Mesendoderm (in vitro differentiated cells): ENCODE results near the gene C17orf114.
A peak's percentile ranks its signal among the peaks of the same experiment; 100 is the strongest.

ENCODE experiments used
- DNase-seq: peaks from one replicate; pipeline ENCODE4 v3.0.0; 2013
- H2AK5ac ChIP-seq: 2 replicates; pipeline ENCODE4 v1.6.1; 2013; ENCODE audit warnings: low read length, inconsistent platforms
- H2BK120ac ChIP-seq: 2 replicates; pipeline ENCODE4 v1.6.1; 2013; ENCODE audit warnings: low read depth, mild to moderate bottlenecking, low read length, moderate library complexity, mixed read lengths
- H2BK15ac ChIP-seq: replicated peaks from 2 replicates; pipeline ENCODE4 v1.6.1; 2013; ENCODE audit warnings: low read depth, mild to moderate bottlenecking, moderate library complexity
- H2BK5ac ChIP-seq: 2 replicates; pipeline ENCODE4 v1.6.1; 2013; ENCODE audit warnings: low read length, inconsistent platforms
- H3K18ac ChIP-seq: 2 replicates; pipeline ENCODE4 v1.6.1; 2013; ENCODE audit warnings: mild to moderate bottlenecking, low read length, mixed read lengths
- H3K23ac ChIP-seq: one replicate; pipeline ENCODE4 v1.6.1; 2013; ENCODE audit warnings: low read length
- H3K27ac ChIP-seq: 2 replicates; pipeline ENCODE4 v1.5.1; 2013; ENCODE audit warnings: low read depth, mild to moderate bottlenecking, inconsistent platforms, low read length, moderate library complexity
- H3K27me3 ChIP-seq: 2 replicates; pipeline ENCODE4 v1.6.1; 2013; ENCODE audit warnings: low read length, control low read depth, mild to moderate bottlenecking, inconsistent platforms; ENCODE audit not compliant: insufficient read depth, poor library complexity
- H3K36me3 ChIP-seq: 2 replicates; pipeline ENCODE4 v1.6.1; 2013; ENCODE audit warnings: low read length, inconsistent platforms; ENCODE audit not compliant: control insufficient read depth, insufficient read depth
- H3K4ac ChIP-seq: one replicate; pipeline ENCODE4 v1.6.1; 2013; ENCODE audit warnings: low read depth, mild to moderate bottlenecking, low read length, moderate library complexity
- H3K4me1 ChIP-seq: 2 replicates; pipeline ENCODE4 v1.6.1; 2013; ENCODE audit warnings: low read depth, low read length, inconsistent platforms; ENCODE audit not compliant: control insufficient read depth
- H3K4me2 ChIP-seq: 2 replicates; pipeline ENCODE4 v1.6.1; 2013; ENCODE audit warnings: low read length
- H3K4me3 ChIP-seq: 2 replicates; pipeline ENCODE4 v1.5.1; 2013; ENCODE audit warnings: mild to moderate bottlenecking, low read length
- H3K56ac ChIP-seq: one replicate; pipeline ENCODE4 v1.6.1; 2013; ENCODE audit warnings: low read length
- H3K79me1 ChIP-seq: 2 replicates; pipeline ENCODE4 v1.6.1; 2013; ENCODE audit warnings: low read length, inconsistent platforms
- H3K79me2 ChIP-seq: 2 replicates; pipeline ENCODE4 v1.6.1; 2013; ENCODE audit warnings: mild to moderate bottlenecking, low read length; ENCODE audit not compliant: control insufficient read depth, insufficient read depth
- H3K9ac ChIP-seq: 2 replicates; pipeline ENCODE4 v1.6.1; 2013; ENCODE audit warnings: low read length, inconsistent platforms
- H4K5ac ChIP-seq: one replicate; pipeline ENCODE4 v1.6.1; 2013; ENCODE audit warnings: low read length
- H4K8ac ChIP-seq: one replicate; pipeline ENCODE4 v1.6.1; 2013; ENCODE audit warnings: low read depth, mild to moderate bottlenecking, control low read depth, low read length, moderate library complexity
- WGBS: extraction: QIAGEN DNeasy Blood & Tissue Kit; methylation state at CpG from one replicate; pipeline ENCODE4 v1.1.7; 2013; ENCODE audit warnings: low lambda C conversion rate, missing lambda C conversion rate; ENCODE audit not compliant: insufficient coverage; ENCODE audit errors: extremely low coverage; 5-methylcytosine and 5-hydroxymethylcytosine counted together

The C17orf114 gene

DNA sequence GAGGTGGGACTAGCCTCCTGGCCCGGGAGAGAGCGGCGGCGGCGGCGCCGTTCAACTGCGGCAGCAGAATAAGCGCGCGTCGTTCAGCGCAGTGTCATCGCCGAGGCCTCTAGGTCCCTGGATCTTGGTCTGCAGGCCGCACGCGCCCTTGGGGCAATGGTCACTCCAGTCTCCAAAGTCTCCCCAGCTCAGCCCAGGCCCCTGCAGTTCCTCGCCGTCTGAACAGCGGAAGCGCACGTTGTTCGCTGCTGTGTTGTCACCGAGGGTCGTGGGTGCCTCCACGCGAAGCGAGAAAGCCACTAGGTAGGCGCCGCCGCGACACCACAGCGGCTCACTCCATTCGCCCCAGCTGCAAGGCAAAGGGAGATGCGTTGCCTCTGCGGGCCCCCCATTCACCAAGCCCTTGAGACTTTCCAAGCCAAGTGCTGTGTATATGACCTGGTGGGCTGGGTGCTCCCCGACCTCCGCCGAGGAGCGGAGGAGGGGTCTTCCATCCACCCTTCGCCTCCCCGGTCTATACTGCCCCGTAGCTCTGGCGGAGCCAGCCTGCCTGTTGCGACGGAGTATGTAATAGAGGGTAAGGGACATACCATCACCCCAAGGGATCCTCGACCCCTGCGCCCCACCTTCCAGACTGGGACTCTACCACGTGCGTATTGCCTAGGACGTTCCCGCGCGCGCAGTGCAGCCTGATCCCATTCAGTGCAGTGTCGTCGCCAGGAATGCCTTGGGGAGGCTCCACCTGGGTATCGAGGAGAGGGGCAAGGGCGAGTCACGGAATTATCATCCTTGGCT, 16.6 kb downstream of the C17orf114 start:
- WGBS, result no CpG with 5 or more reads among the region's 61 CpGs
- Histone ChIP-seq H3K27ac (no peak overlapping the region), H3K4ac (no peak overlapping the region), H3K4me2 (no peak overlapping the region), H2BK120ac (no peak overlapping the region), H3K36me3 (no peaks in the 10 kb centered on the region), H3K56ac (no peak overlapping the region), H2BK5ac (no peak overlapping the region), H2AK5ac (no peak overlapping the region), H3K23ac (no peak overlapping the region), H3K4me3 (no peak overlapping the region), H3K4me1 (peaks cover 2% of the 10 kb centered on the region), H3K79me1 (no peaks in the 10 kb centered on the region), H2BK15ac (no peak overlapping the region), H4K8ac (no peak overlapping the region), H3K27me3 (peaks cover 2% of the 10 kb centered on the region), H4K5ac (no peak overlapping the region), H3K79me2 (no peaks in the 10 kb centered on the region), H3K18ac (no peak overlapping the region), H3K9ac (no peak overlapping the region)
- DNase-seq, result no peak

DNA sequence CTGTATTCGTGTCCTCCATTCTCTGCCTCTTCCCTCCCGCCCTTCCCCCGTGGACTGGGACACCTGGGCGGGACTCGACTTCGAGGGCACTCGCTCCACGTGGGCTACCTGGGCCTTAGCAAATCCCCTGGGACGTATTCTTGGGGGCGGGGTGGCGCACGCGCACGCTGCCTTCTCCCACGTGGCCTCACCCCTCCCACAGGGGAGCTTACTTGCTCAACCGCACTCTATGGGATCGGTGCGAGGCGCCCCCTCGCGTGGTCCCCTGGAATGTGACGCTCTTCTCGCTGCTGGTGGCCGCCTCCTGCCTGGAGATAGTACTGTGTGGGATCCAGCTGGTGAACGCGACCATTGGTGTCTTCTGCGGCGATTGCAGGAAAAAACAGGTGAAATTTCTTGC, 19.5 kb downstream of the C17orf114 start:
- no peak overlapping the region for H2AK5ac ChIP-seq
- no peak overlapping the region for H2BK15ac ChIP-seq
- H3K18ac ChIP-seq, result no peak overlapping the region
- WGBS, result no CpG with 5 or more reads among the region's 28 CpGs
- DNase-seq, result no peak
- no peak overlapping the region for H3K4me2 ChIP-seq
- H3K27me3 ChIP-seq, result no peaks in the 10 kb centered on the region
- H3K4me3 ChIP-seq, result no peak overlapping the region
- H3K23ac ChIP-seq, result no peak overlapping the region
- H3K27ac ChIP-seq, result no peak overlapping the region
- no peak overlapping the region for H3K4ac ChIP-seq
- no peaks in the 10 kb centered on the region for H3K79me1 ChIP-seq
- no peak overlapping the region for H4K5ac ChIP-seq
- H3K4me1 ChIP-seq, result no peaks in the 10 kb centered on the region
- H2BK120ac ChIP-seq, result no peak overlapping the region
- H3K9ac ChIP-seq, result no peak overlapping the region
- no peaks in the 10 kb centered on the region for H3K36me3 ChIP-seq
- H4K8ac ChIP-seq, result no peak overlapping the region
- H3K79me2 ChIP-seq, result no peaks in the 10 kb centered on the region
- no peak overlapping the region for H3K56ac ChIP-seq
- no peak overlapping the region for H2BK5ac ChIP-seq

DNA sequence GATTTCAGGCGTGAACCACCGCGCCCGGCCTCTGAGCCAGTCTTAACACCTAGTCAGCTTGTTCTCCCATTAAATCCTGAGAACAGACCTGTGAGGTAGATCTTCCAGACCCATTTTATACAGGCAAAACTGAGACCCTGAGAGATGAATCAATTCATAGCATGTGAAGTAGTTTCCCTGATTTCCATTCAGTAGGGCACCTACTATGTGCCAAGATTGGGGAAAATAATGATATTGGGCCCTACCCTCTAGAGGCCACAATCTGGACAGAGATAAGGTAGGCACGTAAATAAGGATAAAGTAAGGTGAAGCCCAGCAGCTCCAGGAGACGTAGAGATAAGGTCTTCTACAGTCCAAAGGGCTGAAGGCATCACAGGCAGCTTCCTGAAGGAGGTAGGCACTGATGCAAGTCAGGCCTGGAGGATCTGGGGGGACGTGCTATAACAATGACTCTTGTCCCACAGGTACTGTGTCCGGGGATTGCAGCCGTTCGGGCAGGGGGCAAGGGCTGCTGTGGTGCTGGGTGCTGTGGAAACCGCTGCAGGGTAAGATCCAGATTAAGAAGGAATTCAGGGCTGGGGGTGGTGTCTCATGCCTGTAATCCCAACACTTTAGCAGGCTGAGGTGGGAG, 21.7 kb downstream of the C17orf114 start:
- Histone ChIP-seq H3K36me3 (no peaks in the 10 kb centered on the region), H3K4me3 (no peak overlapping the region), H3K79me2 (no peaks in the 10 kb centered on the region), H2BK5ac (no peak overlapping the region), H4K8ac (no peak overlapping the region), H3K56ac (no peak overlapping the region), H3K27ac (no peak overlapping the region), H4K5ac (no peak overlapping the region), H3K23ac (no peak overlapping the region), H3K18ac (no peak overlapping the region), H3K79me1 (no peaks in the 10 kb centered on the region), H3K9ac (no peak overlapping the region), H3K4me1 (no peaks in the 10 kb centered on the region), H3K4me2 (no peak overlapping the region), H3K27me3 (no peaks in the 10 kb centered on the region), H2AK5ac (no peak overlapping the region), H3K4ac (no peak overlapping the region), H2BK15ac (no peak overlapping the region), H2BK120ac (no peak overlapping the region)
- WGBS, result no CpG with 5 or more reads among the region's 11 CpGs
- no peak for DNase-seq

DNA sequence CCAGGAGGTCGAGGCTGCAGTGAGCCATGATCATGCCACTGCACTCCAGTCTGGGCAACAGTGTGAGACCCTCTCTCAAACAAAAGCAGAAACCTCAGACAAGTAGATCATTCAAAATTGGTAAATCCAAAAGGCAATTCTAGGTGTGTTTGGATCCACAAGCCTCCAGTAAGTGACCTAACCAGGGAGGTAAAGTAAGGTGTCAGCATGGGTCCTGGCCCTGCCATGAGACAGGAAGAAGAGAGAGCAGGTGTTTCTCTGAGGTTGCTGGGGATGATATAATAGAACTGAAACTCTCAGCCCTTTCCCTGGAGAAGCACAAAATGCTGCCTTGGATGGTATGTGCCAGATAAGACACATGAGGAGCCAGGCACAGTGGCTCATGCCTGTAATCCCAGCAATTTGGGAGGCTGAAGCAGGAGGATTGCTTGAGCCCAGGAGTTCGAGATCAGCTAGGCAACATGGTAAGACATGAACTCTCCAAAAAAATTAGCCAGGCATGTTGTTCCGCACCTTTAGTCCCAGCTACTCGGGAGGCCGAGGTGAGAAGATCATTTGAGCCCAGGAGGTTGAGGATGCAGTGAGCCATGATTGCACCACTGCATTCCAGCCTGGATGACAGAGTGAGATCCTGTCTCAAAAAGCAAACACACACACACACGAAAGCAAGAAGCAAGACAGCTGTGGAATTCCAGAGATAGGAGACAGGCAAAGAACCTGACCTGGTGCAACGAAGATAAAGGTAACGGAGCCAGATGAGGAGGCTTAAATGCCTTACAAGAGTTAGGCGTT, 24.0 kb downstream of the C17orf114 start:
- Histone ChIP-seq H2BK120ac (no peak overlapping the region), H4K8ac (no peak overlapping the region), H3K36me3 (no peaks in the 10 kb centered on the region), H3K79me1 (no peaks in the 10 kb centered on the region), H3K56ac (no peak overlapping the region), H2BK15ac (no peak overlapping the region), H2AK5ac (no peak overlapping the region), H3K4ac (no peak overlapping the region), H2BK5ac (no peak overlapping the region), H3K9ac (no peak overlapping the region), H3K4me3 (no peak overlapping the region), H3K79me2 (no peaks in the 10 kb centered on the region), H3K27me3 (no peaks in the 10 kb centered on the region), H3K23ac (no peak overlapping the region), H3K27ac (no peak overlapping the region), H3K4me2 (no peak overlapping the region), H3K4me1 (no peaks in the 10 kb centered on the region), H4K5ac (no peak overlapping the region), H3K18ac (no peak overlapping the region)
- DNase-seq, result peak; percentile 32
- WGBS, result no CpG with 5 or more reads among the region's 9 CpGs

DNA sequence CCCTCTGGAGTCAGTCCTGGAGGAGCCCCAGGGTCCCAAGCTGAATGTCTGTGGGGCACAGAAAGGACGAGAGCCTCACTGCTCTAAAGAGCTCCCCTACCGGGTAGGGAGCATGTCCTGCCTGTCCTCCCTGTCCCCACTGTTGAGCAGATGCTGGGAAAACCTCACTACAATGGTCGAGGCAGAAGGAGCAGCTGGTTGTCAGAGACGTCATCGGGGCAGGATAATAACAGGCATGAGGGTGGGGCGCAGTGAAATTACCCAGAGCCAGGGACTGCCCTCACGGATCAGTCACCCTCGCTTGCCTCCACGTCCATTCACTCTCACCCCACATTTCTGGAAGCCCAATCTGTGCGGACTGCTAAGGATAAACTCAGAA, 29.9 kb downstream of the C17orf114 start:
- H2BK15ac ChIP-seq, result no peak overlapping the region
- no peak overlapping the region for H3K9ac ChIP-seq
- no peak overlapping the region for H3K4ac ChIP-seq
- no peak overlapping the region for H2BK120ac ChIP-seq
- no peak for DNase-seq
- no peak overlapping the region for H4K8ac ChIP-seq
- no CpG with 5 or more reads among the region's 10 CpGs for WGBS
- no peaks in the 10 kb centered on the region for H3K79me2 ChIP-seq
- no peaks in the 10 kb centered on the region for H3K4me1 ChIP-seq
- no peak overlapping the region for H3K23ac ChIP-seq
- H3K27ac ChIP-seq, result no peak overlapping the region
- no peak overlapping the region for H3K18ac ChIP-seq
- H3K79me1 ChIP-seq, result no peaks in the 10 kb centered on the region
- no peak overlapping the region for H2AK5ac ChIP-seq
- H3K4me2 ChIP-seq, result no peak overlapping the region
- H3K4me3 ChIP-seq, result no peak overlapping the region
- no peak overlapping the region for H4K5ac ChIP-seq
- H2BK5ac ChIP-seq, result no peak overlapping the region
- H3K36me3 ChIP-seq, result no peaks in the 10 kb centered on the region
- H3K27me3 ChIP-seq, result no peaks in the 10 kb centered on the region
- H3K56ac ChIP-seq, result no peak overlapping the region
